GM12878 (cell line): ENCODE data around the gene NR1D2. TPM values are rescaled to one million over a fixed set of nuclear protein-coding genes. Genes with fewer than 3 reads are reported as not detected.
A peak's percentile ranks its signal among the peaks of the same experiment; 100 is the strongest.

Experiments used
- ASH2L ChIP-seq: fragments of 300-600, 200-600 bp; sonication (generic); IDR thresholded peaks from 2 replicates; pipeline ENCODE4 v1.6.1; 2017; ENCODE audit warnings: low read depth, mild to moderate bottlenecking, borderline replicate concordance
- ATF7 ChIP-seq: fragments of 450-650 bp; IDR thresholded peaks from 2 replicates; pipeline ENCODE4 v1.6.1; 2016; ENCODE audit warnings: low read depth, mild to moderate bottlenecking
- CBFB ChIP-seq: IDR thresholded peaks from 2 replicates; pipeline ENCODE4 v1.6.1; 2016; ENCODE audit warnings: antibody characterized with exemption, low read depth
- CBX3 ChIP-seq: fragments of 200-600 bp; sonication (generic); IDR thresholded peaks from 2 replicates; pipeline ENCODE4 v1.6.1; 2016; ENCODE audit warnings: low read depth, borderline replicate concordance
- EGR1 ChIP-seq, 2 experiments: IDR thresholded peaks; 1 replicate in 1 of 2; 2 replicates in 1 of 2; pipeline ENCODE4 v1.6.1; 2011 to 2012; ENCODE audit warnings: low read depth in 2 of 2, low read length in 2 of 2, borderline replicate concordance in 1 of 2, mild to moderate bottlenecking in 1 of 2, moderate library complexity in 1 of 2
- FOXM1 ChIP-seq: IDR thresholded peaks from 2 replicates; pipeline ENCODE4 v1.6.1; 2012; ENCODE audit warnings: low read depth, mild to moderate bottlenecking, inconsistent platforms, low read length, moderate library complexity
- HDAC6 ChIP-seq: fragments of 200-600 bp; sonication (generic); IDR thresholded peaks from one replicate; pipeline ENCODE4 v1.8.0; 2017; ENCODE audit warnings: antibody characterized with exemption; ENCODE audit not compliant: unreplicated experiment
- IKZF2 ChIP-seq, 2 experiments: fragments of 450-650 bp; IDR thresholded peaks; 2 replicates each; pipeline ENCODE4 v1.6.1; 2017; ENCODE audit warnings: mild to moderate bottlenecking in 2 of 2, moderate library complexity in 2 of 2
- JUND ChIP-seq: IDR thresholded peaks from 2 replicates; pipeline ENCODE4 v1.6.1; 2012; ENCODE audit warnings: low read depth, mild to moderate bottlenecking, low read length, improper control_type of control experiment, moderate library complexity
- KDM1A ChIP-seq: fragments of 200-600 bp; sonication (generic); IDR thresholded peaks from 2 replicates; pipeline ENCODE4 v1.6.1; 2016; ENCODE audit warnings: borderline replicate concordance
- MEF2B ChIP-seq: fragments of 450-650 bp; IDR thresholded peaks from 2 replicates; pipeline ENCODE4 v1.6.1; 2018; ENCODE audit warnings: mild to moderate bottlenecking, moderate library complexity; ENCODE audit not compliant: partially characterized antibody, poor library complexity, severe bottlenecking
- MXI1 ChIP-seq: fragments of 150-350 bp; IDR thresholded peaks from 2 replicates; pipeline ENCODE4 v1.6.1; 2011; ENCODE audit warnings: low read depth, mild to moderate bottlenecking, inconsistent platforms, low read length, improper control_type of control experiment
- NFXL1 ChIP-seq: fragments of 450-650 bp; IDR thresholded peaks from 2 replicates; pipeline ENCODE4 v1.6.1; 2017; ENCODE audit warnings: antibody characterized with exemption, mild to moderate bottlenecking, borderline replicate concordance
- NFYA ChIP-seq: IDR thresholded peaks from 2 replicates; pipeline ENCODE4 v1.6.1; 2011; ENCODE audit warnings: low read depth, mild to moderate bottlenecking, low read length, improper control_type of control experiment, borderline replicate concordance
- PAX8 ChIP-seq: fragments of 450-650 bp; IDR thresholded peaks from 2 replicates; pipeline ENCODE4 v1.6.1; 2017; ENCODE audit warnings: mild to moderate bottlenecking, moderate library complexity
- RAD51 ChIP-seq: fragments of 450-650 bp; IDR thresholded peaks from 2 replicates; pipeline ENCODE4 v1.6.1; 2016; ENCODE audit warnings: moderate library complexity, mild to moderate bottlenecking, inconsistent platforms
- SIX5 ChIP-seq: IDR thresholded peaks from 2 replicates; pipeline ENCODE4 v1.6.1; 2011; ENCODE audit warnings: mild to moderate bottlenecking, low read depth, low read length, moderate library complexity; ENCODE audit not compliant: severe bottlenecking
- SMAD5 ChIP-seq: IDR thresholded peaks from 2 replicates; pipeline ENCODE4 v1.6.1; 2016; ENCODE audit warnings: antibody characterized with exemption, low read depth
- SMC3 ChIP-seq: IDR thresholded peaks from 2 replicates; pipeline ENCODE4 v1.6.1; 2011; ENCODE audit warnings: low read length, improper control_type of control experiment, borderline replicate concordance
- SREBF1 ChIP-seq: IDR thresholded peaks from 2 replicates; pipeline ENCODE4 v1.6.1; 2012; ENCODE audit warnings: mild to moderate bottlenecking, low read length
- SRF ChIP-seq, 2 experiments: IDR thresholded peaks; 2 replicates each; pipeline ENCODE4 v1.6.1; 2011; ENCODE audit warnings: low read depth in 2 of 2, low read length in 2 of 2, mild to moderate bottlenecking in 1 of 2, moderate library complexity in 1 of 2
- STAT3 ChIP-seq: IDR thresholded peaks from 2 replicates; pipeline ENCODE4 v1.6.1; 2011; ENCODE audit warnings: low read depth, low read length, improper control_type of control experiment
- TAF1 ChIP-seq: IDR thresholded peaks from 2 replicates; pipeline ENCODE4 v1.6.1; 2011; ENCODE audit warnings: mild to moderate bottlenecking, low read depth, low read length, borderline replicate concordance
- TCF7 ChIP-seq: IDR thresholded peaks from 2 replicates; pipeline ENCODE4 v1.6.1; 2014; ENCODE audit warnings: antibody characterized with exemption, borderline replicate concordance
- polyA plus RNA-seq, 11 experiments: library from polyadenylated mRNA; depleted of rRNA in 4 of 11; unstranded in 6 of 11; stranded (reverse) in 5 of 11; fragments of >200 nt; fragmentation: Nextera tagmentation in 4 of 11; fragmentation: Illumina TruSeq in 1 of 11; extraction: Ambion mirVana in 4 of 11; extraction: Trizol in 1 of 11; gene quantifications; 1 replicate in 1 of 11; 2 replicates in 10 of 11; pipeline versions ENCODE4 v1.2.1 to v1.2.3, GENCODE V29; 2011 to 2016; ENCODE audit warnings: inconsistent platforms in 2 of 11, missing spikeins in 2 of 11, low read depth in 1 of 11
- total RNA-seq, 4 experiments: library from RNA; depleted of rRNA in 3 of 4; stranded (reverse); fragments of >200 nt in 3 of 4; fragmentation: Illumina TruSeq in 1 of 4; extraction: Trizol in 1 of 4; gene quantifications; 2 replicates each; pipeline versions ENCODE4 v1.2.1 to v1.2.3, GENCODE V29; 2013 to 2021
- TF ChIP-seq, protein P1 (sequence below): fragments of 450-650 bp; IDR thresholded peaks from 2 replicates; pipeline ENCODE4 v1.6.1; 2018; ENCODE audit warnings: mild to moderate bottlenecking, low read depth, moderate library complexity; ENCODE audit not compliant: partially characterized antibody
- TF ChIP-seq, protein P2 (sequence below): fragments of 450-650 bp; IDR thresholded peaks from 2 replicates; pipeline ENCODE4 v1.6.1; 2016; ENCODE audit warnings: mild to moderate bottlenecking, moderate library complexity, borderline replicate concordance
- TF ChIP-seq, protein P3 (sequence below): IDR thresholded peaks from 2 replicates; pipeline ENCODE4 v1.6.1; 2012; ENCODE audit warnings: low read depth, low read length, improper control_type of control experiment

NR1D2 gene
- total and polyA plus RNA-seq, 10 of the 15 experiments (the other 5 are each of a cell fraction or from before 2014, with no cell fraction given) = 0.67 to 5.3 (median 2.6) TPM

DNA sequence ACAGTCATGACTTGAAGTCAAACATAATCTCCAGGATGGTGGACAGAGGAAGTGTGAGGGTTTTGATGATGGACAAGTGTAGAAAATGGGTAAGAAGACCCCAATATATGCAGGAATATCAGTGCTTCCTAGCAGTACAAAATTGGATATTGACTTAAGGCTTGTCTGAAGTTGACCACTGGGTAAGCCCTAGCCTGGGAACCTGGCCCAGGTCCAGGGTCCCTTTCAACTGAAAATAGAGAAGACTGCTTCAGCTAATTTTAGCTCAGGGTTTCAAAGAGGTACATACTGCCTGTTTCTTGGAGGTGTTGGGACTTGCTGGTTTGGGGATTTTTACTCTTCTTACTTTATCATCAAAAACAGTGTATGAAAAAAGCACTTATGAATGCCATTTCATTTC, 4.7 kb downstream of the NR1D2 start (continued):
- TF ChIP-seq SRF (IDR thresholded peaks at IDR 0.05; ENCODE audit: low read depth in 2 of 2, low read length in 2 of 2) = no peak
- TF ChIP-seq PAX8 = no peak
- TF ChIP-seq RAD51 = no peak
- TF ChIP-seq FOXM1 = no peak
- TF ChIP-seq, protein P1, sequence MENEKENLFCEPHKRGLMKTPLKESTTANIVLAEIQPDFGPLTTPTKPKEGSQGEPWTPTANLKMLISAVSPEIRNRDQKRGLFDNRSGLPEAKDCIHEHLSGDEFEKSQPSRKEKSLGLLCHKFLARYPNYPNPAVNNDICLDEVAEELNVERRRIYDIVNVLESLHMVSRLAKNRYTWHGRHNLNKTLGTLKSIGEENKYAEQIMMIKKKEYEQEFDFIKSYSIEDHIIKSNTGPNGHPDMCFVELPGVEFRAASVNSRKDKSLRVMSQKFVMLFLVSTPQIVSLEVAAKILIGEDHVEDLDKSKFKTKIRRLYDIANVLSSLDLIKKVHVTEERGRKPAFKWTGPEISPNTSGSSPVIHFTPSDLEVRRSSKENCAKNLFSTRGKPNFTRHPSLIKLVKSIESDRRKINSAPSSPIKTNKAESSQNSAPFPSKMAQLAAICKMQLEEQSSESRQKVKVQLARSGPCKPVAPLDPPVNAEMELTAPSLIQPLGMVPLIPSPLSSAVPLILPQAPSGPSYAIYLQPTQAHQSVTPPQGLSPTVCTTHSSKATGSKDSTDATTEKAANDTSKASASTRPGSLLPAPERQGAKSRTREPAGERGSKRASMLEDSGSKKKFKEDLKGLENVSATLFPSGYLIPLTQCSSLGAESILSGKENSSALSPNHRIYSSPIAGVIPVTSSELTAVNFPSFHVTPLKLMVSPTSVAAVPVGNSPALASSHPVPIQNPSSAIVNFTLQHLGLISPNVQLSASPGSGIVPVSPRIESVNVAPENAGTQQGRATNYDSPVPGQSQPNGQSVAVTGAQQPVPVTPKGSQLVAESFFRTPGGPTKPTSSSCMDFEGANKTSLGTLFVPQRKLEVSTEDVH = no peak
- TF ChIP-seq KDM1A = no peak
- no peak for TF ChIP-seq NFYA
- TF ChIP-seq NFXL1 = no peak
- TF ChIP-seq ASH2L = no peak
- no peak for TF ChIP-seq STAT3
- TF ChIP-seq, protein P2, sequence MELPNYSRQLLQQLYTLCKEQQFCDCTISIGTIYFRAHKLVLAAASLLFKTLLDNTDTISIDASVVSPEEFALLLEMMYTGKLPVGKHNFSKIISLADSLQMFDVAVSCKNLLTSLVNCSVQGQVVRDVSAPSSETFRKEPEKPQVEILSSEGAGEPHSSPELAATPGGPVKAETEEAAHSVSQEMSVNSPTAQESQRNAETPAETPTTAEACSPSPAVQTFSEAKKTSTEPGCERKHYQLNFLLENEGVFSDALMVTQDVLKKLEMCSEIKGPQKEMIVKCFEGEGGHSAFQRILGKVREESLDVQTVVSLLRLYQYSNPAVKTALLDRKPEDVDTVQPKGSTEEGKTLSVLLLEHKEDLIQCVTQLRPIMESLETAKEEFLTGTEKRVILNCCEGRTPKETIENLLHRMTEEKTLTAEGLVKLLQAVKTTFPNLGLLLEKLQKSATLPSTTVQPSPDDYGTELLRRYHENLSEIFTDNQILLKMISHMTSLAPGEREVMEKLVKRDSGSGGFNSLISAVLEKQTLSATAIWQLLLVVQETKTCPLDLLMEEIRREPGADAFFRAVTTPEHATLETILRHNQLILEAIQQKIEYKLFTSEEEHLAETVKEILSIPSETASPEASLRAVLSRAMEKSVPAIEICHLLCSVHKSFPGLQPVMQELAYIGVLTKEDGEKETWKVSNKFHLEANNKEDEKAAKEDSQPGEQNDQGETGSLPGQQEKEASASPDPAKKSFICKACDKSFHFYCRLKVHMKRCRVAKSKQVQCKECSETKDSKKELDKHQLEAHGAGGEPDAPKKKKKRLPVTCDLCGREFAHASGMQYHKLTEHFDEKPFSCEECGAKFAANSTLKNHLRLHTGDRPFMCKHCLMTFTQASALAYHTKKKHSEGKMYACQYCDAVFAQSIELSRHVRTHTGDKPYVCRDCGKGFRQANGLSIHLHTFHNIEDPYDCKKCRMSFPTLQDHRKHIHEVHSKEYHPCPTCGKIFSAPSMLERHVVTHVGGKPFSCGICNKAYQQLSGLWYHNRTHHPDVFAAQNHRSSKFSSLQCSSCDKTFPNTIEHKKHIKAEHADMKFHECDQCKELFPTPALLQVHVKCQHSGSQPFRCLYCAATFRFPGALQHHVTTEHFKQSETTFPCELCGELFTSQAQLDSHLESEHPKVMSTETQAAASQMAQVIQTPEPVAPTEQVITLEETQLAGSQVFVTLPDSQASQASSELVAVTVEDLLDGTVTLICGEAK = no peak
- TF ChIP-seq CBFB = no peak
- TF ChIP-seq, protein P3, sequence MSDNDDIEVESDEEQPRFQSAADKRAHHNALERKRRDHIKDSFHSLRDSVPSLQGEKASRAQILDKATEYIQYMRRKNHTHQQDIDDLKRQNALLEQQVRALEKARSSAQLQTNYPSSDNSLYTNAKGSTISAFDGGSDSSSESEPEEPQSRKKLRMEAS = no peak
- no peak for TF ChIP-seq EGR1 (IDR thresholded peaks at IDR 0.05; ENCODE audit: borderline replicate concordance in 1 of 2, low read depth in 2 of 2, low read length in 2 of 2)
- TF ChIP-seq JUND = no peak
- TF ChIP-seq SMAD5 = no peak
- TF ChIP-seq HDAC6 = no peak
- peak; percentile 59 for TF ChIP-seq MEF2B
- TF ChIP-seq SIX5 = no peak
- TF ChIP-seq IKZF2 (IDR thresholded peaks at IDR 0.05) = peak; percentile 8 to 27; a peak in 1 of 4 replicates
- no peak for TF ChIP-seq CBX3
- 0 out of 2 replicates have a peak, but pooled peaks have one; percentile 25 for TF ChIP-seq TCF7
- no peak for TF ChIP-seq MXI1
- TF ChIP-seq SREBF1 = no peak
- no peak for TF ChIP-seq SMC3
- no peak for TF ChIP-seq TAF1
- no peak for TF ChIP-seq ATF7
